GM18505 (cell line): ENCODE results near the gene RPS6KA3.

Experiments used
- ATAC-seq: cut with Tn5 transposase; IDR thresholded peaks from one replicate; pipeline ENCODE4 v1.9.1; 2021; ENCODE audit not compliant: unreplicated experiment
- POLR2A ChIP-seq: IDR thresholded peaks from 4 replicates; pipeline ENCODE4 v1.6.1; 2011; ENCODE audit warnings: borderline replicate concordance; ENCODE audit not compliant: insufficient read depth, insufficient read length; ENCODE audit errors: extremely low read depth

Gene RPS6KA3

GRCh38 chrX:20218836-20219505 is 47.7 kb downstream of the RPS6KA3 start:
- TF ChIP-seq POLR2A: no peak

GRCh38 chrX:20217906-20218305 is 48.8 kb downstream of the RPS6KA3 start:
- ATAC-seq: no peak
- no peak for TF ChIP-seq POLR2A

More at GRCh38 chrX:20218836-20219505, 47.7 kb downstream of the RPS6KA3 start:
- ATAC-seq: no peak

GRCh38 chrX:20217271-20217670 is 49.4 kb downstream of the RPS6KA3 start:
- no peak for TF ChIP-seq POLR2A
- no peak for ATAC-seq

- ATAC-seq: no peak
These were observed 51.1 kb downstream of the RPS6KA3 start for GRCh38 chrX:20215565-20215964.

GRCh38 chrX:20212486-20213089 is 54.1 kb downstream of the RPS6KA3 start:
- peak; percentile 83 for ATAC-seq
- TF ChIP-seq POLR2A: no peak

More at GRCh38 chrX:20215565-20215964, 51.1 kb downstream of the RPS6KA3 start:
- TF ChIP-seq POLR2A: no peak

- no peak for ATAC-seq
These were observed 55.4 kb downstream of the RPS6KA3 start for GRCh38 chrX:20211261-20211786.

GRCh38 chrX:20205927-20206708 is 60.6 kb downstream of the RPS6KA3 start:
- TF ChIP-seq POLR2A: no peak
- peak; percentile 93 for ATAC-seq

More at GRCh38 chrX:20211261-20211786, 55.4 kb downstream of the RPS6KA3 start:
- no peak for TF ChIP-seq POLR2A

GRCh38 chrX:20204351-20204750 is 62.4 kb downstream of the RPS6KA3 start:
- no peak for ATAC-seq
- TF ChIP-seq POLR2A: no peak

- TF ChIP-seq POLR2A: no peak
- no peak for ATAC-seq
These were observed 69.0 kb downstream of the RPS6KA3 start for GRCh38 chrX:20197641-20198210.

GRCh38 chrX:20189171-20189570 is 77.5 kb downstream of the RPS6KA3 start:
- no peak for ATAC-seq
- TF ChIP-seq POLR2A: no peak

GRCh38 chrX:20181598-20182329 is 84.9 kb downstream of the RPS6KA3 start:
- TF ChIP-seq POLR2A: no peak
- ATAC-seq: no peak

GRCh38 chrX:20177093-20177492 is 89.6 kb downstream of the RPS6KA3 start:
- ATAC-seq: no peak
- no peak for TF ChIP-seq POLR2A
